Measurements from ENCODE around the gene LRP1B.
A peak's percentile ranks its signal among the peaks of the same experiment; 100 is the strongest.

LRP1B gene

GRCh38 chr2:141943918-141944317 is 186.9 kb downstream of the LRP1B start:
- no peak for FAIRE-seq

GRCh38 chr2:141942006-141942789 is 188.6 kb downstream of the LRP1B start:
- FAIRE-seq = peak; percentile 56

- FAIRE-seq = no peak
These were observed 189.6 kb downstream of the LRP1B start for GRCh38 chr2:141941210-141941714.

- no peak for FAIRE-seq
These were observed 190.1 kb downstream of the LRP1B start for GRCh38 chr2:141940709-141941108.

GRCh38 chr2:141933226-141933625 is 197.6 kb downstream of the LRP1B start:
- FAIRE-seq = no peak

- FAIRE-seq = no peak
These were observed 198.6 kb downstream of the LRP1B start for GRCh38 chr2:141932261-141932660.

GRCh38 chr2:141931797-141932196 is 199.0 kb downstream of the LRP1B start:
- no peak for FAIRE-seq

- no peak for FAIRE-seq
These were observed 200.0 kb downstream of the LRP1B start for GRCh38 chr2:141930803-141931202.

- FAIRE-seq = no peak
These were observed 201.2 kb downstream of the LRP1B start for GRCh38 chr2:141929331-141930252.

GRCh38 chr2:141928476-141928875 is 202.3 kb downstream of the LRP1B start:
- FAIRE-seq = no peak

GRCh38 chr2:141927536-141927935 is 203.3 kb downstream of the LRP1B start:
- no peak for FAIRE-seq

GRCh38 chr2:141925511-141925910 is 205.3 kb downstream of the LRP1B start:
- no peak for FAIRE-seq

- FAIRE-seq = no peak
These were observed 207.2 kb downstream of the LRP1B start for GRCh38 chr2:141923657-141924056.

GRCh38 chr2:141911485-141912066 is 219.2 kb downstream of the LRP1B start:
- FAIRE-seq = no peak

- FAIRE-seq = no peak
These were observed 224.1 kb downstream of the LRP1B start for GRCh38 chr2:141906678-141907077.

GRCh38 chr2:141900826-141901225 is 230.0 kb downstream of the LRP1B start:
- no peak for FAIRE-seq

- FAIRE-seq = no peak
These were observed 231.1 kb downstream of the LRP1B start for GRCh38 chr2:141899740-141900139.

GRCh38 chr2:141889788-141890187 is 241.0 kb downstream of the LRP1B start:
- FAIRE-seq = no peak

- FAIRE-seq = no peak
These were observed 241.7 kb downstream of the LRP1B start for GRCh38 chr2:141888987-141889555.

GRCh38 chr2:141887363-141887762 is 243.5 kb downstream of the LRP1B start:
- FAIRE-seq = no peak

GRCh38 chr2:141878016-141878415 is 252.8 kb downstream of the LRP1B start:
- no peak for FAIRE-seq

- no peak for FAIRE-seq
These were observed 258.7 kb downstream of the LRP1B start for GRCh38 chr2:141871913-141872634.
